OCI-LY1 (cell line): ENCODE results near the gene MRC2.

Experiments
- EZH2 ChIP-seq: fragments of 200-600 bp; sonication (generic), shearing (Covaris generic); IDR thresholded peaks from 2 replicates; pipeline ENCODE4 v1.8.0; 2017; ENCODE audit warnings: borderline replicate concordance, mixed run types, mild to moderate bottlenecking, antibody characterized with exemption, low read length, moderate library complexity, mixed read lengths
- TF ChIP-seq, protein P1 (sequence below): fragments of 200-600 bp; sonication (generic), shearing (Covaris generic); IDR thresholded peaks from 2 replicates; pipeline ENCODE4 v1.5.1; 2017; ENCODE audit warnings: mild to moderate bottlenecking, antibody characterized with exemption, low read length, moderate library complexity, mixed read lengths

DNA sequence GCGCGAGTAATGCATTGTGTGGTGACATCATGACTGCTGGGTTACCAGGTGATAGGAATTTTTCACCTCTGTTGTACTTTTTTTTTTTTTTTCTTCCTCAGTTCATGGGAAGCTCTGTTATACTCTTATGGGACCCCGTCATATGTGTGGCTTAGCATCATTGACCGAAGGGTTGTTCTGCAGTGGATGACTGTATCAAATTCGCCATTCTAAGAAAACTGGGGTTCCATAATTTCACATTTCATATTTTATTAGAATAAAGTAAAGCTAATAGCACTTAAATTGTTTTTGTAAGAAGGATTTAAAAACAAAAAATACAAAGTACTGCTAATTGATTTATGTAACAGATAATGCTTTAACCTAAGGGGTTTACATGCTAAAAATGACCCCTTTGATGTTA, 32.0 kb upstream of the MRC2 start:
- TF ChIP-seq, protein P1, sequence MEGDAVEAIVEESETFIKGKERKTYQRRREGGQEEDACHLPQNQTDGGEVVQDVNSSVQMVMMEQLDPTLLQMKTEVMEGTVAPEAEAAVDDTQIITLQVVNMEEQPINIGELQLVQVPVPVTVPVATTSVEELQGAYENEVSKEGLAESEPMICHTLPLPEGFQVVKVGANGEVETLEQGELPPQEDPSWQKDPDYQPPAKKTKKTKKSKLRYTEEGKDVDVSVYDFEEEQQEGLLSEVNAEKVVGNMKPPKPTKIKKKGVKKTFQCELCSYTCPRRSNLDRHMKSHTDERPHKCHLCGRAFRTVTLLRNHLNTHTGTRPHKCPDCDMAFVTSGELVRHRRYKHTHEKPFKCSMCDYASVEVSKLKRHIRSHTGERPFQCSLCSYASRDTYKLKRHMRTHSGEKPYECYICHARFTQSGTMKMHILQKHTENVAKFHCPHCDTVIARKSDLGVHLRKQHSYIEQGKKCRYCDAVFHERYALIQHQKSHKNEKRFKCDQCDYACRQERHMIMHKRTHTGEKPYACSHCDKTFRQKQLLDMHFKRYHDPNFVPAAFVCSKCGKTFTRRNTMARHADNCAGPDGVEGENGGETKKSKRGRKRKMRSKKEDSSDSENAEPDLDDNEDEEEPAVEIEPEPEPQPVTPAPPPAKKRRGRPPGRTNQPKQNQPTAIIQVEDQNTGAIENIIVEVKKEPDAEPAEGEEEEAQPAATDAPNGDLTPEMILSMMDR = no peak
- TF ChIP-seq EZH2 = no peak
